T-helper 2 cell (primary cell): ENCODE data around the gene PRR14.
A peak's percentile ranks its signal among the peaks of the same experiment; 100 is the strongest.

Experiments used
- DNase-seq, 5 experiments: peaks; one replicate each; pipeline versions ENCODE4 v3.0.0 to v3.0.0-alpha.2; 2012 to 2022

The PRR14 gene

DNA sequence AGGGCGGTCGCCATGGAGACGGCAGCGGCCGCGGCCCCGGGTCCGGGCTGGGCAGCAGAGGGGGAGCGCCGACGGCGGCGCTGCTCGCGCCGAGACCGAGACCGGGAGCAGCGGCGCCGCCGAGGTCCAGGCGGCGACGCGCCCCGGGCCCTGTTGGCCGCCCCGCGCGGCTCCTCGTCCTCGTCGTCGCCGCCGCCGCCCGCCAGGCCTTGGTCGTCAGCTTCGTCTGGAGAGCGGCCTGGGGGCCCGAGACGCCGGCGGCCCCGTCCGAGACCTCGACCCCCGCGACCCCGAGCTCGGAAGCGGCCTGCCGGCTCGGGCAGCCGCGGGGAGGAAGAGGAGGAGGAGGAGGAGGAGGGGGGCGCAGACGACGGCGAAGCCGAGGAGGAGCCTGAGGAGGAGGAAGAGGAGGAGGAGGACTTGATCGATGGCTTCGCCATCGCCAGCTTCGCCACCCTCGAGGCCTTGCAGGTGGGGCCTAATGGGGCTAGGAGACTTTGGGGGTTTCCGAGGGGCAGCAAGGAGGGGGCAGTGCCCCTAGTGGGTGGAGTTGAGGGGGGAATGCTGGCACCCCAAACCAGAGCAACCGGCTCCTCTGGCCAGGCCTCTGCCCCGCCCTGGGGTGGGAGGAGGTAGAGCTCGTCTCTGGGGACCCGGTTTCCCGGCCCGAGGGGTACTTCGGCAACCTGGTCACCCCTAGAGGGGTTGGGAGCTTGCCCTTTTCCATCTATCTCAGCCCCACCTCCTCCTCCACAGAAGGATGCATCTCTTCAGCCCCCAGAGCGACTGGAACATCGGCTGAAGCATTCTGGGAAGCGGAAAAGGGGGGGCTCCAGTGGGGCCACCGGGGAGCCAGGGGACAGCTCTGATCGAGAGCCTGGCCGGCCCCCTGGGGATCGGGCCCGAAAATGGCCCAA lies 9.0 kb downstream of the PRR14 start:
- DNase-seq, result peak in 3 of 5 experiments; percentile 46 to 63 (median 53)

DNA sequence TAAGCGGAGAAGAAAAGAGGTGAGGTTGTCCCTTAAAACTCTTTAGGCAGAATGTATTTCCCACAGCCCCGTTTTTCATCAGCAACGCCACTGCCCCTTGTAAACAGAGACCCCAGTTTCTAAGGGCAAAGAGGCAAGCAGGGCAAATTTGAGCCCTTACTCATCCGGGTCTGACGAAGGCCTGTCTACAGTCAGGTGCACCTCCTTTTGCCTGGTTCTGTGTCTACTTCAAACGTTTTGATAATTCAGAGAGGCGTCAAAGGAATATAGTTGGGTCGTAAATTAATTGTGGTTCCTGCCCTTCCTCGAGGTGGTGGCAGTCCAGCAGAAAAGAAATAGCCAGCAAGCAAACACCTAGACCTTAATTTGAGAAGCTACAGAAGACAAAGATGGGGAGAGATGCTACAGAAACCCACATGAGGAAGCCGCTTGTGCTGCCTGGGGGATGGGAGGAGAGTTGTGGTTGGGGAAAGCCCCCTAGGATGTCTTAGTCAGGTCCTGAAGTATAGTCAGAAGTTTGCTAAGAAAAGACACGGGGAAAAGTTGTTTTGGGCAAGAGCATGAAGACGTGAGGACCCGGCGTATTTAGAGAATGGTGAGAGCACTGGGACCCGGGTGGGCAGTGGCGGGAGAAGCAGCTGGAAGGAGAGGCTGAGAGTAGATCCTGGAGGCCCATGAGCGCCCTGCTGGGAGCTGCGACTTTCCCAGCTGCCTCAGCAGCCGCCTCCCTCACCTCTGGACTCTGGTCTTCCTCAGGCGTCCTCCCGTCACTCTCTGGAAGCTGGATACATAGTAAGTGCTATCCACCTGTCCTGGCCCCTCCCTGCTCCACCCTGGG lies 9.9 kb downstream of the PRR14 start:
- DNase-seq, result peak; percentile 30 to 90 (median 73)

DNA sequence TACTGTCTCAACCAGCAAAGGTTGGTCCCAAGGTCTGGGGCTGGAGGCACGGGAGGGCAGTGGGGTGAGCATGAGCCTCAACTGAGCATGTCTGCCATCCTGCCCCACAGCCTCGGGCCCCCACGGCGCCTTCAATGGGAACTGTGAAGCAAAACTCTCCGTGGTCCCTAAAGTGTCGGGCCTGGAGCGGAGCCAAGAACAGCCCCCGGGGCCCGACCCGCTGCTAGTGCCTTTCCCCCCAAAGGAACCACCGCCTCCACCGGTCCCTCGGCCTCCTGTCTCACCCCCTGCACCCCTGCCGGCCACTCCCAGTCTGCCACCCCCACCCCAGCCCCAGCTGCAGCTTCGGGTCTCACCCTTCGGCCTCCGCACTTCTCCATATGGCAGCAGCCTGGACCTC lies 11.7 kb downstream of the PRR14 start:
- no peak for DNase-seq

DNA sequence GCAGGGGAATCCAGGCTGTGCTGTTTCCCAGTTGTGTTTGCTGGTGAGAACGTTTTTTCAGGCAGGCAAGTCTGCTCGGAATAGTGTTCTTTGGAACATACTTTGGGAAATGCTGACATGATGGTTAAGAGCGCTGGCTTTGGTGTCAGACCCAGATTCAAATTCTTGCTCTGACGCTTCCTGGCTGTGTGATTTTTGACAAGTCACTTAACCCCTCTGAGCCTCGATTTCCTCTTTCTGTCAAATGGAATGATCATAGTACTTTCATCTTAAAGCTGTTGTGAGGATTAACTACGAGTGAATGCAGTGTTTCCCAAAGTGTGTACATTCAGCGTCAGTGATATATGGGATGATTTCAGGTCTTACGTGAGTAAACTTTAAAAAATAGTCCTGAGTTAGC lies 12.3 kb downstream of the PRR14 start:
- no peak for DNase-seq

DNA sequence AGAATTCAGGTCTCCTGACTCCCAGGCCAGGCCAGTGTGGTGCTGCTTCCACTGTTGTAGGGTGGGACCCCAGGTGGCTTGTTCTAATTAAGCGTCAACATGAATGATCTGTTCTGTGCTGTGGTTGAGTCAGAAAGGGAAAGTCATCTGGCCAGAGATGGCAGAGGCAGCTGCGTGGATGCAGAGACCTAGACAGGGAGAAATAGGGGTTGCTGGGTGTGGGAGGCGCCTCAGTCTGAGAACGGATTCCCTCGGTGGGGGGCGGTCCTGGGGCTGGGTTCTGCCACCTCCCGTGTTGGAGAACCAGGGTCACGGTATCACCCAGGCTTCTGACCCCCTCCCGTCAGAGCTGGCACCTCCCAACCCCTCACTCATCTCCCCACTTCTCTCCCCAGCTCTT lies 13.1 kb downstream of the PRR14 start:
- DNase-seq, result peak in 1 of 5 experiments; percentile 20

DNA sequence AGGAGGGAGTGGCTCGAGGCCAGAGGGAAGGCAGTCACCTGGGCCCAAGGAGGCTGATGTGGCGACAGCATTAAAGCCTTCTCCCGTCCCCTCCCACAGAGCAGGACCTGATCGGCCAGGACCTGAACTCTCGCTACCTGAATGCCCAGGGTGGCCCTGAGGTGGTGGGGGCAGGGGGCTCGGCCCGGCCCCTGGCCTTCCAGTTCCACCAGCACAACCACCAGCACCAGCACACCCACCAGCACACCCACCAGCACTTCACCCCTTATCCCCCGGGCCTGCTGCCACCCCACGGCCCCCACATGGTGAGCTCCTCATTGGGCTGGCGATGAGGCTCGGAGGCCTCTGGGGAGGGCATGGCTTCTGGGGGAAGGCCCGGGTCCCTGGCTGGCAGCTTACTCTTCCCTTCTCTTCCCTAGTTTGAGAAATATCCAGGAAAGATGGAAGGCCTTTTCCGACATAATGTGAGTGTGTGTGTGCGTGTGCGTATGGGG lies 13.9 kb downstream of the PRR14 start:
- no peak for DNase-seq

DNA sequence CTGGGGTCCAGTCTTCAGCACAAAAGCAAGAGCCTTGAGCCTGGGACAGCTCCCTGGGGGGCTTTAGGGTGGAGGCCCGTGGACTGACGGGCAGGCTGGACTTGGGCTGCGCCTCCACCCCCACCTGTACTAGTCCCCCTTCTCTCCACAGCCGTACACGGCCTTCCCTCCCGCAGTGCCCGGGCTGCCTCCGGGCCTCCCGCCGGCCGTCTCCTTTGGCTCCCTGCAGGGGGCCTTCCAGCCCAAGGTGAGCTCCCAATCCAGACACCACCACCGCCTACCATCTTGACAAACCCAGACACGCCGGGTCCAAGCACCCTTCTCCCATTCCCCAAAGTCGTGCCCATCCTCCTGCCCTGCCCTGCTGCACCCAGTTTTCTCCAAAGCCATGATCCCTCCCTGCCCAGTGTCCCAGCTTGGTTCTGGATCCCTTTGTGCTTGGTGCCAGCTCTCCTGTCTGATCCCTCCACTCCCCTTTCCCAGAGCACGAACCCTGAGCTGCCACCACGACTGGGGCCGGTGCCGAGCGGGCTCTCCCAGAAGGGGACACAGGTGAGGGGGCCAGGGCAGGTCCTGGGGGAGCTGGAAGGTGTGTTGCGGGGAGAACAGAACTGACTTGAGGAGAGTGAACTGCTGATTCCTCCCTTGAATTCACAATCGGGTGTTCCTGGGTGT lies 14.5 kb downstream of the PRR14 start:
- DNase-seq, result no peak

DNA sequence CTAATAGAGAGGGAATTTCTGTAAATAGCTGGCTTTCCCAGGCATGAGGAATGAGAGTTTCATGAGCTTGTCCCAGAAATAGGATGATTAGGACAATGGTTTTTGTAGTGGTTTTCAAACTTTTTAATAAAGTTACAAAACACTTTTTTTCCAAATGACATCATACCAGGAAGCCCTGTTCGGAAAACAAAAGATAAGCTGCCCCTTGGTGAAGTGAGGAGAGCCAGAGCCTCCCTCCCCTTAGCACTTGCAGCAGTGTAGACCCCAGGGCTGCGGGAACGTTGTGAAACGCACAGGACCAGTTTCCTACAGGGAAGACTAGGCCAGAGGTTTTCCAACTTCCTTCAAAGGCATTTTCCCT lies 15.1 kb downstream of the PRR14 start:
- no peak for DNase-seq

DNA sequence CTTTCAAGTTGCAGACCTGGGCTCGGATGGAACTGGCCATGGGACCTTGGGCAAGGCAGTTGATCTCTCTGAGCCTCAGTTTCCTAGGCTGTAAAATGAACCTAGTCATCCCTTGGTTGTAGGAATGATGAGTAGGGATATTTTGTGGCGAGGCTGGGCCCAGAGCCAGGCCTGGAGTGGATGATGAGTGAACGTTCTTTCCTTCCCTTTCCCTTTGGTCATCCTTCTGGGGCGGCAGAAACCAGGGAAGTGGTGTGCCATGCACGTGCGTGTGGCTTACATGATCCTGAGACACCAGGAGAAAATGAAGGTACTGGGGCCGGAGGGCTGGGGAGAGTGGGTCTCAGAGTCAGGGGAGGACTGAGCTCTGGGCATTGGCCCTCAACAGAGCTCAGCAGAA lies 15.9 kb downstream of the PRR14 start:
- DNase-seq, result no peak

DNA sequence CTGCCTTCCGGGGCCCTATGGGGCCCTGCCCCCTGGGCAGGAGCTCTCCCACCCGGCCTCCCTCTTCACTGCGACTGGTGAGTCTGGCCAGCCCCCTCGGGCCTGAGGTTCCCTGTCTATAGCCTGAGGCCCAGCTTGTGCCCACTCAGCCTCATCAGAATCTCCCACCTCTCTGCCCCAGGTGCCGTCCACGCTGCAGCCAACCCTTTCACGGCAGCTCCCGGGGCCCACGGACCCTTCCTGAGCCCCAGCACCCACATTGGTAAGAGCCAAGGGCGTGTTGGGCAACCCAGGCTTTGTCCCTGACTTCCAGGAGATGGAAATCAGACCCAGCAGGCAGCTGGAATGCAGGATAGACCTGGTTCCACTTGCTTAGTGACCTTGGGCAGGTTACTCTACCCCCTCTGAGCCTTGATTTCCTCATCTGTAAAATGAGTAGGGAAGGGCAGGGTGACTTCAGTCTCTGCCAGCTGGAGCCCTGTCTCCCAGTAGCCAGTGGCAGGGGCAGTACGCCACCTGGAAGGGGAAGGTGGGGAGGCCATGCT lies 16.7 kb downstream of the PRR14 start:
- DNase-seq, result no peak

DNA sequence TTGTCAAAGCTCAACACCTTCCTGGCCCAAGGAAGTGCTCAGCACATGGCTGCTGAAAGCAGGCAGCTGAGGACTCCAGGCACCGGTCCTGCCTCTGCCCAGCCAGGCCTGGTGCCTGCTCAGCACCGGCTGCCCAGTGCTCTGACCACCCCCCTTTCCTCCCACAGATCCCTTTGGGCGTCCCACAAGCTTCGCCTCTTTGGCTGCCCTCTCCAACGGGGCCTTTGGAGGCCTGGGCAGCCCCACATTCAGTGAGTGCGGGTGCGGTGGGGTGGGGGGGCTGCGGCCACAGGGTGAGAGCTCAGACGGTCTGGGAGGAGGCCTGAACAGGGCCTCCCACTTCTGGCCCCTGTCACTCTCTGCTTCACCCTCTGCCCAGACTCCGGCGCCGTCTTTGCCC lies 17.6 kb downstream of the PRR14 start:
- DNase-seq, result no peak

DNA sequence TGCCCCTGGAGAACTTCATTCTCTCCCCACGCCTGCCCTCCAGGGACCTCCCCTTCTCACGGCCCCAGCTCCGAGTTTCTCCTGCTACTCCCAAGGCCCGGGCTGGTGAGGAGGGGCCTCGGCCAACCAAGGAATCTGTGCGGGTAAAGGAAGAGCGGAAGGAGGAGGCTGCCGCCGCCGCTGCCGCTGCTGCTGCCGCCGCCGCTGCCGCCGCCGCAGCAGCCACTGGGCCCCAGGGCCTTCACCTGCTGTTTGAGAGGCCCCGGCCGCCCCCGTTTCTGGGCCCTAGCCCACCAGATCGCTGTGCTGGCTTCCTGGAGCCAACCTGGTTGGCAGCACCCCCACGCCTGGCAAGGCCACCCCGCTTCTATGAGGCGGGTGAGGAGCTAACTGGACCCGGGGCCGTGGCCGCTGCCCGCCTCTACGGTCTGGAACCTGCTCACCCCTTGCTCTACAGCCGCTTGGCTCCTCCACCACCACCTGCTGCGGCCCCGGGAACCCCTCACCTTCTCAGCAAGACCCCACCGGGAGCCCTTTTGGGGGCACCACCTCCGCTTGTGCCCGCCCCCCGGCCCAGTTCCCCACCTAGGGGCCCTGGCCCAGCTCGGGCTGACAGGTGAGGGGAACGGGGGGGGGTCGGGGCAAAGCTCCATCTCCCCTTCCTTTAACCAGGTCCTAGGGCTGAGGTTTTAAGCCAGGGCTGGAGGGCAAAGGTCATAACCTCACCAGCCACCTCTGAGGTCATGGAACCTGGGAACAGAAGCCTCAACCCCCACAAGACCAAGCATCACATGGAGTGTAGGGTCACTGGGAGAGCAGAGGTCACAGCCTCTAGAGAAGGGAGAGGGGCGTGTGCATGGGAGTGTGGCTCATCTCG lies 18.5 kb downstream of the PRR14 start:
- no peak for DNase-seq

DNA sequence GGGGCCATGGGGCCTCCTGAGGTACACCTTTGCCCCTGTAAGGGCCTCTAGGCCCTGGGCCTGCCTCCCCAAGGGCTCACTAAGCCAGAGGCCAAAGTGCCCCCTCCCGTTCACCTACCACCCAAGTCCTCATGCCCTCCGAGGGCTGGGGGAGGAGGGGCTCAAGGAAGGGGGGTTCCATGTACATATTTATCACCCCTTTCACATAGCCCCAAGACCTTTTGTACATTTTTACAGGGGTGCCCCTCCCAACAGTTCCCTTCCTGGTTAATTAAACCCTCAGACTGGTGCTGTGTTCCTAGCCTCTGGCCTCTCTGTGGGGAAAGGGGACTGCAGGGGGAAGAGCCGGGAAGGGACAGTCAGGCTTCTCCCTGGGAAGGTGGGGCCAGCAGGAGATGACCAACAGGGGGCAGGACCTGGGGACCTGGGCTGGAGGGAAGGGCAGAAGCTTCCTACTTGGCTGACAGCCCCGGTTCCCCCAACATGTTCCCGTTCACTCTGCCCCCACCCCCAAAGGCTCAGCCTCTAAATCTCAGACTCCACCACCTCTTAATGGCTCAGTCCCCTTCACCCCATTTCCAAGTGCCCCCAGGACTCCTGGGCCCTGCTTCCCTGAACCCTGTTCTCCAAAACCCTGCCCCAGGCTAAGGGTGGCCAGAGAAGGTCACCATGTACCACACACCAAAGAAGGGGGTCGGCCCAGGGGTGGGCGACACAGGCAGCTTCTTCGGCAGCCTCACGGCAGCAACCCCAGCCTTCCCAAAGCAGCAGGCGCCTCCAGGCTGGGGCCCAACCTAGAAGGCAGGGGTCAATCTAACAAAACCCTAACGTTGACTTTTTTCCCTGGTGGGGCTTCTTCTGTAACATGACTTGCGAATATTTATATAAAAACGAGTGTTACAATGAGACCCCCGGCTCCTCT lies 19.4 kb downstream of the PRR14 start:
- DNase-seq, result no peak

DNA sequence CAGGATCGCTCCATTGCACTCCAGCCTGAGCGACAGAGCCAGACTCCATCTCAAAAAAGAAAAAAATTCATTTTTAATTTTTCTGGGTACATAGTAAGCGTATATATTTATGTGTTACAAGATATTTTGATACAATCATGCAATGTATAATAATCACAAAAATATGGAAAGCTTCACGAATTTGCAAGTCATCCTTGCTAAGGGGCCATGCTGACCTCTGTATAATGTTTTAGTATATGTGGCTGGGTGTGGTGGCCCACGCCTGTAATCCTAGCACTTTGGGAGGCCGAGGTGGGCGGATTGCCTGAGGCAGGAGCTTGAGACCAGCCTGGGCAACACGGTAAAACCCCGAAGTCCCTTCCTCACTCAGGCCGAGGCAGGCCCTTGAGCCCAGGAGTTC lies 24.4 kb downstream of the PRR14 start:
- DNase-seq, result no peak

DNA sequence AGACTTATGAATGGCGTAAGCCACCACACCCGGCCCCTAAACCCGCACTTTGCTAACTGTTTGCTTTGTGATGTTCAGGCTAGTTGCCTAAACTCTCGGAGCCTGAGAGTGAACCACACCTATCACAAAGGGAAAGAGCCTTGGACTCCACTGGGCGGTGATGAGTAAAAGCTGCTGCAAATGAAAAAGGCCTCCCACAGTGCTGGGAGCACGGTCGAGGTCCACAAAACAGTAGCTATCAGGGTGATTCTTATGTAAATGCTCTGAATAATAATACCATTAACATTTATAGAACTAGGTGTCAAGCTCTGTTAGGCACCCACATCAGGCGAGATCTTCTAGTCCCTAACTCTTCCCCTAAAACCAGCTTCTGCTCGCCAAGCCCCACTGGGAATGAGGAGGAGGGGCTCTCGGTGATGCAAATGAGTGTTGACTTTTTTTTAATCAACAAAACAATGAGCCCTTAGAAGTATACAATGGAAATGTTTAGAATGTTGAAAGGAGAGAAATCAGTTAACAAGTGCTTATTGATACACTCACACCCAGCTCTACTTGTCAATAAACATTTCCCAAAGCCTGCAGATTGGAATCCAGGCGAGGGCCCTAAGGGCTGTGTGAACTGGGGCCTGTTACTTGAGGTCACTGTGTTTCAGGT lies 27.3 kb downstream of the PRR14 start:
- DNase-seq, result no peak

DNA sequence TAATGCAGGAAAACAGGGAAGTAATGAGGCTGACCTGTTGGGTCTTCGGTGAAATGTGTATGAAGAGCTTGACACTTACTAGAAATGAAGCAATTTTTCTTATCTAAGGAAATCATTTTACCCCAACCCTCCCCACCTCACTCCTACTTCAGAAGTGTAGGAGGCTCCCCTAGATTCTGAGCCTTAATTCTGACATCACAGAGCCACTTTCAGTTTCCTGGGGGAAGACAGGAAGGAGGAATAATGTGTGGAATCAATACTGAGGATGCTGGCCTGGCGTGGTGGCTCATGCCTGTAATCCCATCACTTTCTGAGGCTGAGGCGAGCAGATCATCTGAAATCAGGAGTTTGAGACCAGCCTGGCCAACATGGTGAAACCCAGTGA lies 27.8 kb downstream of the PRR14 start:
- no peak for DNase-seq

DNA sequence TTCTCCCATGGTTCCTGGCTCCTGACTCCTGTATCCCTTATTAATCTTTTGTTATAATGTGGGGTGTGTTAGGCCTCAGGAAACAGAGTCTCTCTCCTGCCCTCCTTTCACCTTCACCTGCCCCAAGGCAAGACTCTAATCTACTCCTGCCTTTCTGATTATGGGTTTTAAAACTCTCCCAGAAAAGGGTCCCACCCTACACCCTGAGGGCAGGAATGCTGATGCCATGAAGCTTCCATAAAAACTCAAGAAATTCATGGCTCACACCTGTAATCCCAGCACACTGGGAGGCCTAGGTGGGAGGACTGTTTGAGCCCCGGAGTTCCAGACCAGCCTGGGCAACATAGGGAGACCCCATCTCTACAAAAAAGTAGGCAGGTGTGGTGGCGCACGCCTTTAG lies 29.6 kb downstream of the PRR14 start:
- no peak for DNase-seq

DNA sequence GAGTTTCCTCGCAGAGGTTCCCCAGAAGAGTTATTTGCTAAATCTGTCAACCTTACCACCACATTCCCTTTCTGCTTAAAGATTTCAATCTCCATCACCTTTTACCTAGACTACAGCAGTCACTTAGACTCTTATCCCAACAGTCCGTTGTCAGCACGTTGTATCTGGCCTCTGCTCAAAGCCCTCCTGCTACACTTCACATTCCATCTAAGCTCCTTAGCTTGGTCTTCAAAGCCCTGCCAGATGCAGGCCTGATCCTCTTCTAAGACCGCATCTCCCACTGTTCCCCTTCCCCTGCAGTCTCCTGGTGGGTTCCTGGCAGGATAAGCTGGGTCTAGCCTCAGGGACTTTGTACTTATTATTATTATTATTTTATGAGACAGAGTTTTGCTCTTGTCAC lies 37.9 kb downstream of the PRR14 start:
- no peak for DNase-seq

DNA sequence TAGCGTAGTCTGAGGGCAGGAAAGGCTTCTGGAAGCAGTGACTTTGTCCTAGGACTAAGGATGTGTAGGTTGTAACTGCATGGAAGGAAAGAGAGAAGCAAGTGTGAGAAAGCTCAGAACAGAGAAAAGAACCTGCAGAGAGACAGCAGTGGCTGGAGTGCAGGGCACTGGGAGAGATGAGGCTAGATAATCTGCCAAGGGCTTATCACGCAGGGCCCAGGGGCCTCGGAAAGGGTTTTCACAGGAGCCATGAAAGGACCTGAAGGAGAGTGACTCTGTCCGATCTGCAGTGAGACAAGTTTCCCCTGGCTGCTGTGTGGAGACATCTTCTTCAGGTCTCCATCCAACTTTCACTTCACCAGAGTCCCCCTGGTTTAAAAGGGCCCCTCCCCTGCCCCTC lies 41.1 kb downstream of the PRR14 start:
- no peak for DNase-seq

DNA sequence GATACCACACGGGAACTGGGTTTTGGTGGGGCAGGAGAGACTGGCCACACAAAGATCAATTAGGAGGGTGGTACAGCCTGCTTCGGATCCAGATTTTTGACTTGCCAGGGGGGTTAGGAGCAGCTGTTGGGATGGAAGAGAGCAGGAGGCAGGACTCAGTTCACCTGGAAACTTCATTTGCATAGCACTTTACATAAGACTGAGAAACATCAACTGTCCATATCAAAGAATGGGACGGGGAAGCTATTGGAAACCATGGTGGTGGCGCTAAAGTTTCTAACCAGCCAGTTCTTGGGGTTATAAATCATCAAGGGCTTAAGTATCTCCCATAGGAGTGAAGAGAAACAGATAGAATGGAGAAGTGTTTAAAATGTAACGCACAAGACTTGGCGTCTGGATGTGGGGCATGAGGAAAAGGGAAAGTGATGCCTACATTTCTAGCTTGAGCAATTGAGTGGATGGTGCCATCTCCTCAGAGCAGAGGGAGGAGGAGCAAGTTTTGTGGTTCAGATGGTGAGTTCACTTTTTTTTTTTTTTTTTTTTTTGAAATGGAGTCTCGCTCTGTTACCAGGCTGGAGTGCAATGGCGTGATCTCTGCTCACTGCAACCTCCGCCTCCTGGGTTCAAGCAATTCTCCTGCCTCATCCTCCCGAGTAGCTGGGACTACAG lies 41.8 kb downstream of the PRR14 start:
- DNase-seq, result peak in 1 of 5 experiments; percentile 19
